NCI-H146 (cell line): Measurements from ENCODE around the gene B3GNT5.

Source experiments
- DNase-seq: peaks from one replicate; lab custom pipeline; 2025; lab: John Stamatoyannopoulos, UW

The B3GNT5 gene

GRCh38 chr3:183265834-183266417 lies 12.9 kb downstream of the B3GNT5 start:
- peak; percentile 63 for DNase-seq

GRCh38 chr3:183266454-183266853 lies 13.4 kb downstream of the B3GNT5 start:
- DNase-seq: no peak

- DNase-seq: no peak
Observed at GRCh38 chr3:183267140-183267539, 14.1 kb downstream of the B3GNT5 start.

GRCh38 chr3:183268366-183268765 lies 15.3 kb downstream of the B3GNT5 start:
- no peak for DNase-seq

GRCh38 chr3:183269345-183269744 lies 16.3 kb downstream of the B3GNT5 start:
- DNase-seq: no peak

GRCh38 chr3:183270344-183270743 lies 17.3 kb downstream of the B3GNT5 start:
- DNase-seq: no peak

GRCh38 chr3:183272142-183272541 lies 19.1 kb downstream of the B3GNT5 start:
- no peak for DNase-seq

- no peak for DNase-seq
Observed at GRCh38 chr3:183272791-183273190, 19.7 kb downstream of the B3GNT5 start.

GRCh38 chr3:183274609-183275008 lies 21.6 kb downstream of the B3GNT5 start:
- no peak for DNase-seq

- no peak for DNase-seq
Observed at GRCh38 chr3:183275418-183275817, 22.4 kb downstream of the B3GNT5 start.

GRCh38 chr3:183275937-183276336 lies 22.9 kb downstream of the B3GNT5 start:
- DNase-seq: no peak

- DNase-seq: no peak
Observed at GRCh38 chr3:183277260-183277659, 24.2 kb downstream of the B3GNT5 start.

- peak; percentile 44 for DNase-seq
Observed at GRCh38 chr3:183278479-183279088, 25.5 kb downstream of the B3GNT5 start.

- peak; percentile 44 for DNase-seq
Observed at GRCh38 chr3:183279371-183279770, 26.3 kb downstream of the B3GNT5 start.

GRCh38 chr3:183281126-183281797 lies 28.2 kb downstream of the B3GNT5 start:
- no peak for DNase-seq

- DNase-seq: no peak
Observed at GRCh38 chr3:183283886-183284285, 30.8 kb downstream of the B3GNT5 start.

- no peak for DNase-seq
Observed at GRCh38 chr3:183284570-183284969, 31.5 kb downstream of the B3GNT5 start.

- no peak for DNase-seq
Observed at GRCh38 chr3:183285318-183285717, 32.3 kb downstream of the B3GNT5 start.

- DNase-seq: no peak
Observed at GRCh38 chr3:183285828-183286457, 32.9 kb downstream of the B3GNT5 start.

- no peak for DNase-seq
Observed at GRCh38 chr3:183287301-183287971, 34.4 kb downstream of the B3GNT5 start.

GRCh38 chr3:183288117-183288516 lies 35.1 kb downstream of the B3GNT5 start:
- DNase-seq: no peak

- DNase-seq: no peak
Observed at GRCh38 chr3:183290216-183290615, 37.2 kb downstream of the B3GNT5 start.
